ENCODE results near the gene PFDN2.

Gene PFDN2

GRCh38 chr1:161117759-161118581, at the start of gene PFDN2, which contains the start of gene NIT1:
TSS of gene PFDN2 (minus strand) at chr1:161118037. CDS start at chr1:161118026, 11 bp downstream.
TSS of gene NIT1 (plus strand) at chr1:161118105. CDS start at chr1:161118177, 72 bp downstream.
- peak; percentile 94 for DNase-seq (ENCODE audit: low spot score)

GRCh38 chr1:161166669-161167548, 49.1 kb upstream of the PFDN2 start:
- peak; percentile 38 for DNase-seq (ENCODE audit: low spot score)

- DNase-seq (ENCODE audit: low spot score): peak; percentile 92
Measured at GRCh38 chr1:161165742-161166668, 48.2 kb upstream of the PFDN2 start, which contains the start of gene PPOX. TSS of gene PPOX (plus strand) at chr1:161166426. CDS start at chr1:161166848, 422 bp downstream.

- DNase-seq (ENCODE audit: low spot score): no peak
Measured at GRCh38 chr1:161164901-161165610, 47.2 kb upstream of the PFDN2 start.

GRCh38 chr1:161163793-161164192, 46.0 kb upstream of the PFDN2 start:
- DNase-seq (ENCODE audit: low spot score): no peak

- DNase-seq (ENCODE audit: low spot score): no peak
Measured at GRCh38 chr1:161162806-161163205, 45.0 kb upstream of the PFDN2 start.

- no peak for DNase-seq (ENCODE audit: low spot score)
Measured at GRCh38 chr1:161162052-161162451, 44.2 kb upstream of the PFDN2 start.

GRCh38 chr1:161161652-161162051, 43.8 kb upstream of the PFDN2 start:
- no peak for DNase-seq (ENCODE audit: low spot score)

- DNase-seq (ENCODE audit: low spot score): no peak
Measured at GRCh38 chr1:161160671-161161145, 42.9 kb upstream of the PFDN2 start.

- DNase-seq (ENCODE audit: low spot score): no peak
Measured at GRCh38 chr1:161159913-161160243, 42.0 kb upstream of the PFDN2 start.

- DNase-seq (ENCODE audit: low spot score): peak; percentile 97
Measured at GRCh38 chr1:161159087-161159912, 41.5 kb upstream of the PFDN2 start, which contains the start of gene USP21. TSS of gene USP21 (plus strand) at chr1:161159500. CDS start at chr1:161160641, 1,141 bp downstream.

GRCh38 chr1:161158316-161159010, 40.6 kb upstream of the PFDN2 start:
- DNase-seq (ENCODE audit: low spot score): no peak

GRCh38 chr1:161157867-161158266, 40.0 kb upstream of the PFDN2 start:
- DNase-seq (ENCODE audit: low spot score): no peak

- DNase-seq (ENCODE audit: low spot score): peak; percentile 75
Measured at GRCh38 chr1:161153682-161154337, 36.0 kb upstream of the PFDN2 start, which contains the start of gene UFC1. TSS of gene UFC1 (plus strand) at chr1:161153978. CDS start at chr1:161153998, 20 bp downstream.

GRCh38 chr1:161153176-161153575, 35.3 kb upstream of the PFDN2 start:
- DNase-seq (ENCODE audit: low spot score): no peak

GRCh38 chr1:161145832-161146231, 28.0 kb upstream of the PFDN2 start:
- no peak for DNase-seq (ENCODE audit: low spot score)

- DNase-seq (ENCODE audit: low spot score): no peak
Measured at GRCh38 chr1:161140755-161141400, 23.0 kb upstream of the PFDN2 start.

GRCh38 chr1:161139766-161140165, 21.9 kb upstream of the PFDN2 start:
- DNase-seq (ENCODE audit: low spot score): peak; percentile 23

All from iPS-NIHi11 (cell line).